HG03025 (cell line): Measurements from ENCODE around the gene ANKRD44.

Experiments
- ATAC-seq: cut with Tn5 transposase; IDR thresholded peaks from one replicate; pipeline ENCODE4 v1.9.1; 2021; ENCODE audit warnings: mild to moderate bottlenecking, moderate library complexity; ENCODE audit not compliant: unreplicated experiment, low FRiP score

The ANKRD44 gene

DNA sequence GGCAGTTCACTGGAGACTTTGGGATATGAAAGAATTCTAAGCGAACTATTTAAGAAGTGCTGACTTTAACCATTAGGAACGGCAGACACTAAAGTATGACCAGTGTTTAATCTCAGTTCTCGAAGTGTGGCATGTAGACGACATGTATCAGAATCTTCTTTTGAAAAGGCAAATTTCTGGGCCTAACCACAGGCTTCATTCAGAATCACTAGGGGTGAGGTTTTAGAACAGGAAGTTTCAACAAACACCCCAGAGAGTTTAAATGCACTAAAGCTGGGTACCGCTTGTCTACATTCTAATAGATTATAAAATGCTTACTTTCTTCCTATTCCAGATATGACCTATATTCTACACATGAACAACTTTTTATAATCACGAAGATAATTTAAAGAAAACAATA lies 180.3 kb downstream of the ANKRD44 start:
- peak; percentile 55 for ATAC-seq

DNA sequence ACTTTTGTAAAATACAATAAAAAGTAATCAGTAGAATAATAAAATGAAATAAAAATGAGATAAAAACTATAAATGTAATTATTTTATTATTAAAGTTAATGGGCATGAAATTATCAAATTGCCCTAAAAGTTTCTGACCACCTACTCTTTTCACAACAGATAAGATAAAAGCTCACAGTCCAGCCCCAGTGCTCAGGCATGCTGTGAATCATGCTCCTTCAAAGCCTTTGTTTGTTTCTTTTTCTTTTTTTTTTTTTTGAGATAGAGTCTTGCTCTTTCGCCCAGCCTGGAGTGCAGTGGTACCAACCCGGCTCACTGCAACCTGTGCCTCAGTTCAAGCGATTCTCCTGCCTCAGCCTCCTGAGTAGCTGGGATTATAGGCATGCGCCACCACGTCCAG lies 181.7 kb downstream of the ANKRD44 start:
- ATAC-seq: no peak

DNA sequence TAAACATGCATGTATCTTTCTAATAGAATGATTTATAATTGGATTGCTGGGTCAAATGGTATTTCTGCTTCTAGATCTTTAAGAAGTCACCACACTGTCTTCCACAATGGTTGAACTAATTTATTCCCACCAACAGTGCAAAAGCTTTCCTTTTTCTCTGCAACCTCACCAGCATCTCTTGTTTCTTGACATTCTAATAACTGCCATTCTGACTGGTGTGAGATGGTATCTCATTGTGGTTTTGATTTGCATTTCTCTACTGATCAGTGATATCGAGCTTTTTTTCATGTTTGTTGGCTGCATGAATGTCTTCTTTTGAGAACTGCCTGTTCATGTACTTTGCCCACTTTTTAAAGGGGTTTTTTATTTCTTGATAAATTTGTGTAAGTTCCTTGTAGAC lies 182.5 kb downstream of the ANKRD44 start:
- no peak for ATAC-seq

DNA sequence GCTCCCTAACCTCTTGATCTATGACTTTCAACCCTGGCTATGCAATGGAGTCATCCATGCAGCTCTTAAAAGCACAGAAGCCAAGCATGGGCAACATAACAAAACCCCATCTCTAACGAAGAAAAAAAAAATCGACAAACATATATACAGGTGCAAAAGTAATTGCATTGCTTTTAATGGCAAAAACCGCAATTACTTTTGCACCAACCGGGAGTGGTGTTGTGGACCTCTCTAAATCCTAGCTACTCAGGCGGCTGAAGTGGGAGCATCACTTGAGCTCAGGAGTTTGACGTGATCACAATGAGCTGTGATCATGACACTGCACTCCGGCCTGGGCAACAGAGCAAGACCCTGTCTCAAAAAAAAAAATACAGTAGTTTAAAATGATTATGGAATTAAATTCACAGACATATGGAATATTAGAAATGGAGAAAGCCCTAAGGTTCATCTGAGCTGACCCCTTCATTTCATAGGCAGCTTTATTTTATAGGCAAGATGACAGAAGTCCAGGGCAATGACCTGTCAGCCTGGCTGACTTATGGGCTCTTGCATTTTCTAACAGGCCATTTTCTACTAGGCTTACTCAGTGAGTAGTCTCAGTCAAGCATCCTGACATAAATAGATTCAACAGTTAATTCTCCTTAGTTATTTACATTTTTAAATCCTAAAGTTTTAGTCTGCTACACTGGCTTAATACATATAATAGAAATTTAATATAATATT lies 183.8 kb downstream of the ANKRD44 start:
- no peak for ATAC-seq

- no peak for ATAC-seq
Observed at GRCh38 chr2:197124639-197125390, 185.8 kb downstream of the ANKRD44 start.

DNA sequence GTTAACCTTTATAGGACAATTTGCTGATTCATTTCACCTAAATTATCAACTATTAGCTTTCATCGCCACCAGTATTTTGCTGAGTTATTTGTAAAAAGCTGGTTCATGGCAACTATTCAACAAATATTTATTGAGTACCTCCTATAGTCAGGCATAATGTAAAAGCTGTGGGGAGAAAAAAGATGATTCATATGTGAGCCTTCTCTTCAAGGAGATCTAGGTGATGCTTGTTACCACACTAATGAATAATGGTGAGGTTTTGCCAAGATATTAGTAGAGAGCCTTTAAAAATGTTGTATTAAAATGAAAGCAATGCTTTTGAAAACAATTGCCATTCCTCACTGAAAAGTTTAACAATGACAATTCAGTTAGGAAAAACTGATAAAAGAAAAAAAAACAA lies 187.8 kb downstream of the ANKRD44 start:
- ATAC-seq: no peak

GRCh38 chr2:197121756-197122385 lies 188.7 kb downstream of the ANKRD44 start:
- ATAC-seq: no peak

- ATAC-seq: no peak
Observed at GRCh38 chr2:197121255-197121654, 189.3 kb downstream of the ANKRD44 start.

- no peak for ATAC-seq
Observed at GRCh38 chr2:197116306-197116879, 194.2 kb downstream of the ANKRD44 start.

GRCh38 chr2:197115325-197115724 lies 195.3 kb downstream of the ANKRD44 start:
- ATAC-seq: no peak

- no peak for ATAC-seq
Observed at GRCh38 chr2:197113275-197113711, 197.3 kb downstream of the ANKRD44 start.

DNA sequence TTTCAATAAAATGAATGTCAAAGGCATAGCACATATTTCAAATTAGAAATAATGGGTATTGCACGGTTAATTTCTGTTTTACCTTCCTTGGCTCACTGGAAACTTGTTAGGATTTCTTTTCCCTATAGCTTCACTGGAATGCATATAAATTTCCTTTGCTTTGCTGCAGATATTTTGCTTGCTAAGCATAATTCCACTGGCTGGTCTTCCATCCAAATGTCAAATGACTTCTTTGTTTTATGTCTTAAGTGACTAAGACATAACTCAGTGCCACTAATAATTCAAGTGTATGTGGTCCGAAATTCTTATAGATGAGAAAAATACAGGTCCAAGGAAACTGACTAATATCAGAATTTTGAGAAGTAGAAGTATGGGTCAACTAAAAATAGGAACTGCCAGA lies 201.3 kb downstream of the ANKRD44 start:
- ATAC-seq: no peak

GRCh38 chr2:197108758-197109157 lies 201.8 kb downstream of the ANKRD44 start:
- no peak for ATAC-seq

DNA sequence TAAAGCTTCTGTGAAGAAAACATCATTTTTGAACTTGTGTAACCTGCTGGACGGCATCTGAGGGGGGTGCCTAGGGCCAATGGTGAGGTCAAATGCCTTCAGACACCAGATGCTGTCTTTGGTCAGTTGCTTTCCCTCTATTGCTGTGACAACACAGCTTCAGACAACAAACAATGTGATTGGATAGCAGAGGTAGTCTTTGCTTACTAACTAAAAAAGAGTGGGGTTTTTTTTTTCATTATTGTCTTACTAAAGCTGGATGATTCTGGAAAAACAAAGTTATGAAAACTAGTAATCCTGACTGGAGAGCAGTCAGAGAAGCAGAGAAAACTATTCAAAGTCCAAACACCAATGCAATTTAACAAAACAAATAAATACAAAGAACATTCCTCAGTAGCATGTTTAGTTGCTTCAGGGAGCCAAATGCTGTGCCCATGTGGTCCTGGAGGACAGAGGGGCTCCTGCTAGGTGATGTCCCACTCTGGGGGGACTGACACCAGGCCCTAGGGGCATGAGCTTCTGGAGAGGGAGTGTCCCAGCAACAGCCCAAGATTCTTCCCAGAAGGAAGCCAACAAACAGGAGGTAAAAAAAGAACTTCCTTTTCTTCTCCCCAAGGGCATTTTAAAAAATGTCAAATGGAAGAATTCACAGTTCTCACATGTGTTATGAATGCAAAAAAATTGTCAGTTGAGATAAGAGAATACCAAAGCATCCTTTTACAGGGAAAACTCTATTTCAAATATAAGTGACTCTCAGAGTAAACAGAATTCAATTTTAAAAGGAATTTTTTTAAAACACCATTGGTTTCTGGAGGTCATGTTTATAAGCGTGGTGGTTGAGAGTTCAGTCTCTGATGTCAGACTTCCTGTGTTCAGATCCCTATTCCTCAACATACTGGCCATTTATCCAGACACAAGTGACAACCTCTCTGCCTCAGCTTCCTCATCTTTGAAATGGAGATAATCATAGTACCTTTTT lies 203.0 kb downstream of the ANKRD44 start:
- no peak for ATAC-seq

DNA sequence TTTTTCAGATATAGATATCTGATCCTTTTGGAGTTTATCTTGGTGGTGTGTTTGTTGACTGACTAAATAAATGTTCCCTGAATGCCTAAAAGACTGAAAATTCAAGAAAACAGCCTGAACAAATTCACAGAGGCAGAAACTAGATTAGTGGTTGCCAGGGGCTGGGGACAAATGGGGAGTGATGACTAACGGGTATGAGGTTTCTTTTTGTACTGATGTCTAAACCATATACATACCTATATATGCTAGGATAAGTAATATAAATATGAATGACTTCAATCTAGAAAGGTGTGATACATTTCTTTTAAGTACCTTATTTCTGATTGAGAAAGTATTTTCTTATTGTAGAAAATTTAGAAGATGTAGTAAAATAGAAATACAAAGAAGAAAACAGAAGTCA lies 207.2 kb downstream of the ANKRD44 start:
- no peak for ATAC-seq

DNA sequence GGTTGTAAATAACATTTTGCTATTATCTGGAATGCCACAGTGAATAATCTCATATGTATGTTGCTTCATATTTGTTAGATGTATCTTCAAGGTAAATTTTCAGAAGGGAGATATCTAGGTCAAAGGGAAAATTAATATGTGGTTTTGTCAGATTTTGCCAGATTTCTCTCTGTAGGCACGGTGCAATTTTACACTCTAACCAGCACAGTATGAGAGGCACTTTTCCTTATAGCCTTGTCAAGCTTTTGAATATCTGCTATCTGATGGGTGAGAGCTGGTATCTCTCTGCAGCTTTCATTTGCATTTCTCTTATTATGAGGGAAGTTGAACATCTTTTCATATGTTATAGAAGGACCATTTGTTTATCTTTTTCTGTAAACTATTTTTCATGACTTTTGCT lies 208.3 kb downstream of the ANKRD44 start:
- no peak for ATAC-seq

GRCh38 chr2:197101519-197101918 lies 209.1 kb downstream of the ANKRD44 start:
- ATAC-seq: no peak

DNA sequence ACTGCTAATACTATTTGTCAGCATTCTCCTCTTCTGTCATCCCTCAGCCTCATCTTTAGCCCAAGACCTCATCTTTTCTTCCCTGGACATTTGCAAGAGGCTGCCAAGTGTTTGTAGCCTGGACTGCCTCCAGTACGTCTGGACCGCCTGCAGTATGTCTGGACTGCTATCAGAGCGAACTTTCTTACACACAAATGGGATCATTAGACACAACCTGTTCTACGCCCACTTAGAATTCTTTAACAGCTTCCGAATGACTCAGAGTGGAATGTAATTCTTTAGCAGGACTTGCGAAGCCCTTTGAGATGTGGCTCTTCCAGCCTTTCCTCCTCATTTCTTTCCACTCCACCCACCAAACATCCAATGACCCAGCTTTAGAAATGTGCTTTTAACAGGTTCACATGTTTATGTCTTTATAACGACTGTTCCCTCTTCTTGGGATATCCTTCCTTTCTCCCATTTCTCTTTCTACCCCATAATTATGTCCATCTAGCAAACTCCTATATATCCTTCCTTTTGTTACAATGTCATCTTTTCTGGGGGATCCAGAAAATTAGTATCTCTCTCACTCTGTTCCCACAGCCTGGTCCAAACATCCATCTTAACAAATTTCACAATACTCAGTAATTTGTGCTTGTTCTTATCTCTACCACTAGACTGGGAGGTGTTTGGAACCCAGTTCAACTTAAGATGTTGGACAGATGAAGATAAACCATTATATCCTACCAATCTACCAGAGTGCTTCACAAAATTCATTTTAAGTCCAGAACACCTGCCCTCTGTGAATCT lies 212.8 kb downstream of the ANKRD44 start:
- no peak for ATAC-seq

DNA sequence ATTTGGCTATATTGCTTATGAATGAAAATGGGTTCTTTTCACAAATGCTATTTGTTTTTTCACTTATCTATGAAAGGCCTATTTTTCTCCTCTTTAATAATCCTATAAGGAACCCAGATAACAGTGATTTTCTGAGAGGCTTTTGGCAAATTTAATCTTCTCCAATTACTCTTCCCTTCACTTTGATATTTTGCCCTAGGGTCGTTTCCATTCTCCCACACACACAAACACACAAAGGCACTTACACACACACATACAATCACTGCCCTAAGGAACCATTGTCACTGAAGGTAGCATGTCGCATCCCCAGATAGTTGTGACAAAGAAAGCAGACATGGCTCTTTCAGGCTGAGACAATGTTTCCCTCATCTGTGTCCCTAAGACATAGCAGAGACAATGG lies 213.9 kb downstream of the ANKRD44 start:
- no peak for ATAC-seq
